Keratinocyte (primary cell): Measurements from ENCODE around the gene UQCRHL. TPM values are rescaled to one million over a fixed set of nuclear protein-coding genes. Genes with fewer than 3 reads are reported as not detected.

Experiments
- DNase-seq: peaks from one replicate; pipeline ENCODE4 v3.0.0-alpha.2; 2011; ENCODE audit warnings: low read depth, missing footprints, low spot score
- FAIRE-seq: peaks from 2 replicates; lab custom pipeline; 2011; peaks lifted over from hg19 to GRCh38; lab: Jason Lieb, UNC
- H2AFZ ChIP-seq: 2 replicates; pipeline ENCODE4 v1.6.0; 2012; ENCODE audit warnings: low read length, control low read depth, inconsistent platforms; ENCODE audit not compliant: control insufficient read depth
- H3K27ac ChIP-seq: 2 replicates; pipeline ENCODE4 v1.5.1; 2011; ENCODE audit warnings: low read length; ENCODE audit not compliant: control insufficient read depth, insufficient read depth
- H3K27me3 ChIP-seq: 3 replicates; pipeline ENCODE4 v1.6.0; 2011; ENCODE audit warnings: low read length; ENCODE audit not compliant: control insufficient read depth, insufficient read depth; ENCODE audit errors: extremely low read depth
- H3K36me3 ChIP-seq, 2 experiments: 2 replicates in 1 of 2; 3 replicates in 1 of 2; pipeline ENCODE4 v1.5.1; 2011; ENCODE audit warnings: low read length in 2 of 2, mild to moderate bottlenecking in 1 of 2; ENCODE audit not compliant: control insufficient read depth in 2 of 2, insufficient read depth in 2 of 2; ENCODE audit errors: extremely low read depth in 1 of 2
- H3K4me1 ChIP-seq: 3 replicates; pipeline ENCODE4 v1.5.1; 2011; ENCODE audit warnings: low read length; ENCODE audit not compliant: control insufficient read depth, insufficient read depth; ENCODE audit errors: extremely low read depth
- H3K4me2 ChIP-seq: 3 replicates; pipeline ENCODE4 v1.6.0; 2011; ENCODE audit warnings: low read depth, low read length; ENCODE audit not compliant: control insufficient read depth, insufficient read depth; ENCODE audit errors: extremely low read depth
- H3K4me3 ChIP-seq, 3 experiments: fragments of 200-600 bp in 1 of 3; sonication (generic) in 1 of 3; 2 replicates in 2 of 3; 3 replicates in 1 of 3; pipeline ENCODE4 v1.5.1; 2011 to 2016; ENCODE audit warnings: low read length in 3 of 3, mild to moderate bottlenecking in 3 of 3, control low read depth in 2 of 3, inconsistent platforms in 1 of 3, low read depth in 1 of 3, mixed read lengths in 1 of 3, mixed run types in 1 of 3, moderate library complexity in 1 of 3; ENCODE audit not compliant: control insufficient read depth in 2 of 3, insufficient read depth in 2 of 3; ENCODE audit errors: extremely low read depth in 1 of 3
- H3K79me2 ChIP-seq: 2 replicates; pipeline ENCODE4 v1.6.0; 2012; ENCODE audit warnings: low read length; ENCODE audit not compliant: control insufficient read depth, insufficient read depth
- H3K9ac ChIP-seq: 3 replicates; pipeline ENCODE4 v1.6.0; 2011; ENCODE audit warnings: low read length; ENCODE audit not compliant: control insufficient read depth, insufficient read depth; ENCODE audit errors: extremely low read depth
- H3K9me1 ChIP-seq: 3 replicates; pipeline ENCODE4 v1.6.0; 2011; ENCODE audit warnings: low read length; ENCODE audit not compliant: control insufficient read depth, insufficient read depth; ENCODE audit errors: extremely low read depth
- H3K9me3 ChIP-seq: 2 replicates; pipeline ENCODE4 v1.5.1; 2012; ENCODE audit warnings: low read depth, low read length; ENCODE audit not compliant: control insufficient read depth
- H4K20me1 ChIP-seq: 3 replicates; pipeline ENCODE4 v1.6.0; 2011; ENCODE audit warnings: low read length; ENCODE audit not compliant: control insufficient read depth, insufficient read depth; ENCODE audit errors: extremely low read depth
- CTCF ChIP-seq, 3 experiments: IDR thresholded peaks in 1 of 3; conservative IDR thresholded peaks in 1 of 3; optimal IDR thresholded peaks in 1 of 3; 2 replicates in 2 of 3; 3 replicates in 1 of 3; pipeline versions ENCODE3 to v1.5.1; 2011; ENCODE audit warnings: low read length in 3 of 3, mild to moderate bottlenecking in 3 of 3, moderate library complexity in 2 of 3, control low read depth in 1 of 3, inconsistent platforms in 1 of 3; ENCODE audit not compliant: insufficient read depth in 2 of 3; ENCODE audit errors: extremely low read depth in 1 of 3
- EZH2 ChIP-seq: IDR thresholded peaks from one replicate; pipeline ENCODE4 v1.6.1; 2012; ENCODE audit warnings: inconsistent platforms, mild to moderate bottlenecking, low read length, moderate library complexity
- dilution Hi-C: fragments of 300-500 bp; cut with MboI; formaldehyde crosslinking; loops from one replicate; pipeline ENCODE4 v1.7.0; 2020; ENCODE audit warnings: low sequenced_read_pairs; ENCODE audit not compliant: extremely low pct_ligation_motif_present
- polyA plus RNA-seq, 5 experiments: library from polyadenylated mRNA; depleted of rRNA in 3 of 5; stranded (reverse) in 3 of 5; stranded (forward) in 1 of 5; unstranded in 1 of 5; fragments of >200 nt; gene quantifications; 1 replicate in 1 of 5; 2 replicates in 3 of 5; 3 replicates in 1 of 5; pipeline versions ENCODE4 v1.2.1 to v1.2.3, GENCODE V29; 2011 to 2012; ENCODE audit warnings: missing spikeins in 2 of 5, low read depth in 1 of 5, low replicate concordance in 1 of 5

The UQCRHL gene
- polyA plus RNA-seq, 1 donor (not counting 4 experiments of a cell fraction or from before 2014, with no cell fraction given): 14.0 TPM

- Histone ChIP-seq H3K27me3 (no peaks in the 10 kb centered on the region), H4K20me1 (no peaks in the 10 kb centered on the region), H3K9me1 (no peaks in the 10 kb centered on the region), H3K9me3 (no peaks in the 10 kb centered on the region), H3K27ac (no peak overlapping the region), H3K79me2 (no peaks in the 10 kb centered on the region), H3K4me2 (no peak overlapping the region), H3K9ac (no peak overlapping the region), H2AFZ (no peak overlapping the region), H3K4me3 (no peak overlapping the region), H3K36me3 (no peaks in the 10 kb centered on the region), H3K4me1 (no peaks in the 10 kb centered on the region)
- dilution Hi-C loops: no loop called here
- FAIRE-seq (no peak), DNase-seq (no peak)
- no peak for TF ChIP-seq EZH2
- no peak for TF ChIP-seq CTCF (optimal IDR thresholded peaks at IDR 0.05 in 1 of 3, IDR thresholded peaks at IDR 0.05 in 1 of 3, conservative IDR thresholded peaks at IDR 0.05 in 1 of 3; ENCODE audit: extremely low read depth in 1 of 3, insufficient read depth in 2 of 3, low read length in 3 of 3)
Observed at GRCh38 chr1:15810073-15810472, 2.6 kb upstream of the UQCRHL start.

GRCh38 chr1:15808955-15809354 lies 1.5 kb upstream of the UQCRHL start:
- DNase-seq: no peak
- Histone ChIP-seq H3K4me1 (no peaks in the 10 kb centered on the region), H3K4me2 (no peak overlapping the region), H3K79me2 (no peaks in the 10 kb centered on the region), H3K9ac (no peak overlapping the region), H3K9me1 (no peaks in the 10 kb centered on the region), H3K4me3 (no peak overlapping the region), H3K27me3 (no peaks in the 10 kb centered on the region), H3K36me3 (no peaks in the 10 kb centered on the region), H2AFZ (no peak overlapping the region), H3K9me3 (no peaks in the 10 kb centered on the region), H4K20me1 (no peaks in the 10 kb centered on the region), H3K27ac (no peak overlapping the region)
- no peak for FAIRE-seq
- TF ChIP-seq CTCF (optimal IDR thresholded peaks at IDR 0.05 in 1 of 3, IDR thresholded peaks at IDR 0.05 in 1 of 3, conservative IDR thresholded peaks at IDR 0.05 in 1 of 3; ENCODE audit: extremely low read depth in 1 of 3, insufficient read depth in 2 of 3, low read length in 3 of 3) (no peak), EZH2 (no peak)
- dilution Hi-C loops: no loop called here
